GM13976 (cell line): ENCODE measurements around the gene STAG1.

ENCODE experiments used
- DNase-seq: peaks from one replicate; pipeline ENCODE4 v3.0.0; 2012; ENCODE audit warnings: low spot score
- CTCF ChIP-seq: IDR thresholded peaks from 2 replicates; pipeline ENCODE4 v1.5.1; 2012; ENCODE audit warnings: borderline replicate concordance, mild to moderate bottlenecking; ENCODE audit not compliant: insufficient read depth; ENCODE audit errors: extremely low read depth, missing control alignments, control extremely low read depth
- in situ Hi-C: fragments of 300-500 bp; cut with MboI; formaldehyde crosslinking; loops from one replicate; pipeline ENCODE4 v1.12.0; 2022; ENCODE audit warnings: low sequenced_read_pairs, mixed read lengths, inconsistent platforms; ENCODE audit not compliant: unreplicated experiment

The STAG1 gene

GRCh38 chr3:136547293-136547692 is 204.9 kb downstream of the STAG1 start:
- DNase-seq = no peak
- TF ChIP-seq CTCF = no peak
- in situ Hi-C loops = no loop called here

- TF ChIP-seq CTCF = no peak
- DNase-seq = no peak
- in situ Hi-C loops = no loop called here
These were observed 205.5 kb downstream of the STAG1 start for GRCh38 chr3:136546720-136547119.

GRCh38 chr3:136545664-136546268 is 206.4 kb downstream of the STAG1 start:
- in situ Hi-C loops = no loop called here
- no peak for DNase-seq
- no peak for TF ChIP-seq CTCF

DNA sequence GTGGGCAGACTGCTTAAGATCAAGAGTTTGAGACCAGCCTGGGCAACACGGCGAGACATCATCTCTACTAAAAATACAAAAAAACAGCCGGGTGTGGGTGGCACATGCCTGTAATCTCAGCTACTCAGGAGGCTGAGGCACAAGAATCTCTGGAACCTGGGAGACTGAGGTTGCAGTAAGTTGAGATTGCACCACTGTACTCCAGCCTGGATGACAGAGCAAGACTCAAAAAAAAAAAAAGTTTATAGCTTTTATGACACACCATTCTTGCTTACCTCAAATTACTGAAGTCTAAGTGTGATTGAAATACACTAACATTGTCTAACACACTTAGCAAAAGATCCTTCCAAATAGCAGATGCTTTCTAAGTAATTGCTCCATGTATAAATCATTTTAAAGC is 207.6 kb downstream of the STAG1 start:
- in situ Hi-C loops = no loop called here
- no peak for TF ChIP-seq CTCF
- DNase-seq = no peak

DNA sequence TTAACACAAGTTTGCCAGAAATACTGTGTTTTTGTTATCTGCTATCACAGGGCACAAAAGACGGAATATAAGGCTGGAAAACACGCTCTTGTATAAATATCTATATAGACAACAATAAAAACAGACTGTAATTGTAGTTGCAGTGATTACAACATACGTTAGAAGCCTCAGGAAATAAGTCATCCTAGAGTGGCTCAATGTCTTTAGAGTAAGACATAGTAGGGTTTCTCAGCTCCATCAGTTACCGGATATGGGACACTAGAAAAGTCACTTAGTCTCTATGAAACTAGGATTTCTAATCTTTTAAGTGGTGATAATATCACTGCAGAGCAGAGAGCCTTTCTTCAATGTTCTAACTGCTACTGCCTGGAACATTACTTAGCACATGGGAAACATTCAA is 208.8 kb downstream of the STAG1 start:
- TF ChIP-seq CTCF = no peak
- DNase-seq = no peak
- in situ Hi-C loops = no loop called here

GRCh38 chr3:136535906-136536305 is 216.3 kb downstream of the STAG1 start:
- no peak for TF ChIP-seq CTCF
- no peak for DNase-seq
- in situ Hi-C loops = no loop called here
